ENCODE results near the gene C5AR1.
"Not testable (repeated sequence)": the region's sequence is repeated elsewhere in the genome, so short reads cannot be mapped to it uniquely, and the experiment has no call there.

Gene C5AR1

DNA sequence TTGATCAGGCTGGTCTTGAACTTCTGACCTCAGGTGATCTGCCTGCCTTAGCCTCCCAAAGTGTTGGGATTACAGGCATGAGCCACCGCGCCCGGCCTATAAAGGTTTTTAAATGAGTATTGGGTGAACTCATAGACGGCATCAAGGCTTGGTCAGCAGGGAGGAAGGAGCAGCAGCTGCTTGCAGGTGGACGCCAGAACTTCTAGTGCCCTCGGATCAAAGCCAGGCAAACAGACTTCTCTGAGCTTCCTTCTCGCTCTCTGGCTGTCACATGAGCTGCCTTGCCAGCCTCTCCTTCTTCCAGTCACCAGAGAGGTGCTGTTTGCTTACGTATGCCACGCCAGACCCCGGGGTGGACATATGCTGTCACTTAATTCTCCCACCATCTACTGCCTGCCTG is 55.8 kb downstream of the C5AR1 start:
- not testable (repeated sequence) for DNase-seq (ENCODE audit: low spot score)

- DNase-seq (ENCODE audit: low spot score), result peak; percentile 43
Observed at GRCh38 chr19:47370045-47370611, 60.5 kb downstream of the C5AR1 start.

GRCh38 chr19:47371261-47371660 is 61.6 kb downstream of the C5AR1 start:
- no peak for DNase-seq (ENCODE audit: low spot score)
